Hippocampal formation (tissue), 2 donors: Measurements from ENCODE around the gene DCST2.

Experiments
- DNase-seq, 2 donors: peaks; one replicate each; lab custom pipeline; 2025; lab: John Stamatoyannopoulos, UW

The DCST2 gene

DNA sequence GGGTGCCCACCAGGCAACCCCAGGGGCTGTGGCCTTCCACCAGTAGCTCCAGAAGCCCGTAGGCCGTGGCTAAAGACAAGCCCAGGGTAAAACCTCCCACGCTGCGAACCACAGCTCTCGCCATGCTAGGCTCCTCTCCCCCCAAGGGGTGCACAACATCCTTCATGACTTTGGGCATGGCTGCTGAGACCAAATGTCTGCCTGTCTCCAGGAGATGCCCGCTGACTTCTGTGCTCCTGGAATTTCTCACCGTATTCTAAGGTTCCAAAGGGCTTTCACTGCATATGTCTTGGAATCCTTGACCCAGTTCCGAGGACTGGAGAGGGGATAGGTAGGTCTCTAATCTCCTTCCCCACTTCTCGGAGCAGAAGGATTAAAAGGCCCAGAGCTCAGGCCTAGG is at the start of gene DCST2, which contains the start of gene DCST1:
DCST2 (minus strand) TSS at position 258 of the 400 bp plus-strand sequence; CDS start at position 178, 80 bp downstream.
DCST1 (plus strand) TSS at position 301 of the 400 bp plus-strand sequence. CDS start 213 bp downstream, outside the sequence.
- DNase-seq, result no peak

DNA sequence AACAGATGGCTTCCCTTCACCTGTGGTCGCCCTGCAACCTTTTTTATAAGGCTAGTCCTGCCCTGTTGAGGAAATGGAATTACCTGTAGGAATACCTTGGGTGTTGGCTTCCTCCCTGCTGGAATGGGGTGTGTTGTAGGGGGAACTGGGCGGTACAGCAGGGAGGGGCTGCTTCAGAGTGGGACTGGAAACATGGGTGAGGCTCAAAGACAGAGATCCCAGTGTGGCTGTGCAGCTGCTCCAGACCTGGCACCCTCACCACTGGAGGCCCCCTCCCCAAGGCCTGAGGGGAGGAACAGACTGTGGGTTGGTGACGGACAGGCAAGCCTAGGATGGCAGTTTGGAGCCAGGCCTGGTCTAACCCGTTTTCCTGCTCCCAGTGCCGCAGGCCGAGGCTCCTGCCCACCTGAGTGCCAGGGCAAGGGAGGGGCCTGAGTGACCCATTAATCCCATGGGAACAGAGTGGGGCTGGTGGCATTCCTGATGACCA is 49.5 kb upstream of the DCST2 start:
- DNase-seq, result no peak

DNA sequence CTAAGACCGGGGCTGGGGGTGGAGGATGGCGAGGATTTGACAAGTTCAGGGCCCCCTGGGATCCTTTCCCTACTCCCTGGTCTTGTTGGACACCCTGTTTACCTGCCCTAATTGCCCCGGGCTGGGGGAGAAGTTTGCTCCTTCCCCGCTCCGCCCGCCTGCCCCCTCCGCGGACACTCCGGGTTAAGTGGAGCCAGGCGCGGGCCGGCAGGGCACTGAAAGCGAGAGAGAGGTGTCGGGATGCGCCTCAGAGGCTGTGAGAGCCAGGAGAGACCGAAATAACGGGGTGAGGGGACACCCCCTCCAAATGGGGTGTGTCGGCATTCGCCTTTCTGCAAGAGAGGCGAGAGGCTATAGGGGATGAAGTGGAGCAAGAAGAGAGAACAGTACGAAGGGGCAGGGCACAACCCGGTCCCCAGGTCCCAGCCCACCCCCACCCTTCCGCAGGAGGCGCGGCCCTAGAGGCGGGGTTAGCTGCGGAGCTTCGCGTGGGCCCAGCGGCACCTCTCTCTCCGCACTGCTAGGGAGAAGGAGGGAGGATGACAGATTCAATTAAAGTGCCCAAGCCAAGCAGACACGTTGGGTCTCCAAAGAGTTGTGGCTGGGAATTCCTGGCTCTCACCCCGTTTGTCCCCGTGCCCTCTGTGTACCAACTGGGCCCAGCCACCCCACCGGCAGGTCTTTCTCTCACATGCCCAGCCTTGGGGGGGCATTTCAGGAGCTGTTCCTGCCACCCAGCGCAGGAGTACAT is 48.9 kb upstream of the DCST2 start:
- DNase-seq, result no peak

- DNase-seq, result no peak
These were observed 48.1 kb upstream of the DCST2 start for GRCh38 chr1:155081472-155082300.

DNA sequence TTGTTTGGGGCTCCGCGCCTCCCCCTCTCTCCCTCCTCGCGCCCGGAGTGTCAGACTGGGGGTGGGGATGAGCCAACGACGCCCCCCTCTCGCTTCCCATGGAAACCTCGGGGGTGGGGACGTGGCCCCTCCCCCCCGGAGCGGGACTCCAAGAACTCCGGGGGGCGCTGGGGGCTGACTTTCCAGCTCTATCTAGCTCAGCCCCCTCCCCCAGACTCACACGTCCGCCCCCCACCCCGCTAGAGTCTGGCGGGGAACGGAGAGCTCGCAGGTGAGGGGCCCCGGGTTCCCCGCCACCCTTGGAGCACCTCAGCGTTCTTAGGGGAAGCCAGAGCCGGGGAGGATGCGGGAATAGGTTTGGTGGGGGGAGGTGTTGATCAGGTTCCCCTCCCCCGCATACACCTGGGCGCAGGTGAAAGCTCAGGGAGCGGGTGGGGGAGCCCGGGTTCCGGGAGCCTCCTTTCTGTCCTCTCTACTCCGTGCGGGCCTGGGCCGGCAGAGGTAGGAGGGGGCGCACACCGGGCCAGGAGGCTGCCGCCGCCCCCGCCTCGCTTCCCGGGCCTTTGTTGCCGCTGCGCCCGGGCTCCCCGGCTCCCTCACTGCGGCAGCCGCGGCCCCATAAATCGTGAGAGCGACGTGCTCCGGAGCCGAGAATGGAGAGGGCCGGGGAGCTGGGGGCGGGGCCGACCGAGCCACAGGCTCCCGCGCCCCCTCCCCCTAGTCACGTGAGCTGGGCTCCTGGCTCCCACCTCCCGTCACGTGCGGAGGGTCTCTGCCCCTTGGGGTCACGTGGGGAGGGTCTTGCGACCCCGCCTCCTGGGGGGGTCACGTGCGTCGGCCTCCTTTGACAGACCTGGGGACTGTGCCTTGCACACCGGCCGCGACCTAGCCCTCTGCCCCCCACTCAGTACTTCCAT is 47.0 kb upstream of the DCST2 start:
- no peak for DNase-seq

GRCh38 chr1:155079487-155080311 is 46.1 kb upstream of the DCST2 start:
- DNase-seq, result no peak

GRCh38 chr1:155079210-155079486 is 45.6 kb upstream of the DCST2 start:
- no peak for DNase-seq

DNA sequence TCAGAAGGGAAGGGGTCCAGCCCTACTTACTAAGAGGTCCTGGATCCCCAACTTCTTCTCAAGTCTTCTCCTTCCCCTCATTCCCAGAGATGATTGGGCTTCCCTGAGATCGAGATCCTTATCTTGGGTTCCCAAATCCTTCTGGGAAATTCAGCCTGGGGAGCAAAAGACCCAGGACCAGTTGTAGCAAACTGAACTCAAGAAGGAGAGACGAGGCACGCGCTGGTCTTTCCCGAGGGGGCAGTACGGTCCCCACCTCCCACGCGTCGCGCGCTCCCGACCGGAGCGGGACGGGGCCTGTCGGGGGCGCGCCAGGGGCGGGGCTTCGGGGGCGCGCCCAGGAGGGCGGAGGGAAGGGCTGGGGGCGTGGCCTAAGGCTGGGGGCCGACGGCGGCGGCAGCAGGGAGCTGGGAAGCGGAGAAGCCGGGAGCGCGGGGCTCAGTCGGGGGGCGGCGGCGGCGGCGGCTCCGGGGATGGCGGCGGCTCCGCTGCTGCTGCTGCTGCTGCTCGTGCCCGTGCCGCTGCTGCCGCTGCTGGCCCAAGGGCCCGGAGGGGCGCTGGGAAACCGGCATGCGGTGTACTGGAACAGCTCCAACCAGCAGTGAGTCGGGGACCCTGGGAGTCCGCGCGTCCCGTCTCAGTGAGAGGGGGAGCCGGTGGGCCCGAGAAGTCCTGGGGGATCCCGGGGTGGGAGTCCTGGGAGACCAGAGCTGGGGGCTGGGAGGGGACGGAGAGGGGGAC is 45.1 kb upstream of the DCST2 start, which contains the start of gene EFNA3:
EFNA3 (plus strand) TSS at position 369 of the 741 bp plus-strand sequence; CDS start at position 474, 105 bp downstream.
- DNase-seq, result peak in 1 of 2 donors; percentile 35

DNA sequence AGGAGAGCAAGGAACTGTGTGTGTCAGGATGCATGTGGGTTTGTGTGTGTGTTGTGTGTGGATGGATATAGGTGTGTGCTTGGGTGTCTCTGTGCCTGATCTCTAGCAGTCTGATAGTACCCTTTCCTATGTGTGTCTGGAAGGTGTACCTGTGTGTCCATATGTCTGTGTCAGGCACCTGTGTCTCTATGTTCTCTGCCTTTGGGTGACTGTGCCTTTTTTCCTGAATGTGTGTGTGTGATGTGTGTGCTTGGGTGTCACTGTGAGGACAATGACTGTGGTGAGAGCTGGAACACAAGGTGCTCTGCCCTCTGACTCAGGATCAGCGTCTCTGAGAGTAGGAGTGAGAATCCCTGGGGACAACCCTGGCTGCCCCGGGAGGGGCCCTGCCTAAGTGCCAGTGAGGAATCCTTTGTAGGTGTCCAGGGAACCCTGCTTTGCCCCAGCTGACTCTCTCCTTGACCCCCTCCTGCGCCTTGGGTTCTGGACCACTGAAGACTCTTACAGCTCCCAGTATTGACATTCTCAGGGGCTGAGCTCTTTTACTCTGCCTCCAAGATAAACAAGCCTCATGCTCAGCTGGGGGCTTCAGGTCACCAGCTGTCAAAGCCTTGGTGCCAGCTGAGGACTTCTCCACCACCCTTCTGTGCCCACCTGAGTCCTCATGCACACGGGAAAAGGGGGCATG is 44.3 kb upstream of the DCST2 start:
- no peak for DNase-seq

GRCh38 chr1:155077346-155077745 is 43.8 kb upstream of the DCST2 start:
- DNase-seq, result no peak

- DNase-seq, result no peak
These were observed 42.8 kb upstream of the DCST2 start for GRCh38 chr1:155076371-155076770.

DNA sequence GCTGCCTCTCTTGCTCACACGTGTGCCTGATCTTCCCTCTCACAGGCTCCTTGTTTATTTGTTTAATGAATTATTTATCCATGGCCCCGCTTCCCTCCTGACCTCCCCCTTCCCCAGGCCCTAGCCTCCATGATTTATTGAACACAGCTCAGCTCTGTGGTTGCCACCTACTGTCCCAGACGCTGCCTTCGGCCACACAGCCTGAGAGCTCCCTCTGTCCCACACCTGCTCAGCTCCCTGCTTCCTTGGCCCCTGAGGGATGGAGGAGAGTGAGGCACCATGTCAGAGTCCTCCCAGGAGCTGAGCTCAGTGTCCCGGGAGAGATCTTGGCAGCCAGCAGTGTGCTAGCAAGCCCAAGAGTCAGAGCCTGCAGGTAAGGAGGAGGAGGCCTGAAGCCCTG is 42.0 kb upstream of the DCST2 start:
- DNase-seq, result no peak

GRCh38 chr1:155073377-155074242 is 40.0 kb upstream of the DCST2 start:
- DNase-seq, result no peak

- no peak for DNase-seq
These were observed 39.1 kb upstream of the DCST2 start for GRCh38 chr1:155072531-155073289.

- no peak for DNase-seq
These were observed 38.1 kb upstream of the DCST2 start for GRCh38 chr1:155071701-155072100.

GRCh38 chr1:155070721-155071569 is 37.4 kb upstream of the DCST2 start:
- peak; percentile 45 to 55 for DNase-seq

DNA sequence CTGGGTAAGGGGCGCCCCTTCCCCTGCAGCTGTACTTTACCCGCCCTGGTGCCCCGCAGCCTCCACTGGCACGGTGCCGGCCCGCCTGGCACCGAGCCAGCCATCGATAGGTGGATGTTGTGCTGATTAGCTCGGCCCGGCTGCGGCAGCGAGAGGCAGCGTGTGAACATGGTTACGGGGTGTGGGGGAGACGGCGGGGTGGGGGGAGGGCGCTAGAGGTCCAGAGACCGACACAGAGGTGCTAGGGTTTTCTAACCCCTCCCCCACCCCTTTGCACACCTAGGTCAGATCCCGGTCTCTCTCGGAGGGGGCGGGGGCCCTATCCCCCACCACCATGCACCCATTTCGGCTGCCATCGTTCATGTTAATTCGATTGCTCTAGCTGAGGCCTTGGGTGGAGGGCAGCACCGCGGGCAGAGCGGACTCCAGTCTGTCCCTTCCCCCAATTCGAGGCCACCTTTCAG is 36.6 kb upstream of the DCST2 start:
- DNase-seq, result no peak
